22Rv1 (cell line): ENCODE results near the gene GIT2.

Experiments used
- CTCF ChIP-seq: fragments of 450-650 bp; IDR thresholded peaks from 2 replicates; pipeline ENCODE4 v1.5.1; 2017; ENCODE audit warnings: mild to moderate bottlenecking
- ZFX ChIP-seq: fragments of 450-650 bp; IDR thresholded peaks from 2 replicates; pipeline ENCODE4 v1.6.1; 2017; ENCODE audit warnings: antibody characterized with exemption, borderline replicate concordance

- TF ChIP-seq CTCF (no peak), ZFX (no peak)
Observed at GRCh38 chr12:109999649-109999971, 3.4 kb upstream of the GIT2 start.
